ENCODE measurements around the gene HOXC11. TPM values are rescaled to one million over a fixed set of nuclear protein-coding genes. Genes with fewer than 3 reads are reported as not detected.

Gene HOXC11
- total and polyA plus RNA-seq, 2 of the 4 experiments (the other 2 are of a cell fraction) = not detected

DNA sequence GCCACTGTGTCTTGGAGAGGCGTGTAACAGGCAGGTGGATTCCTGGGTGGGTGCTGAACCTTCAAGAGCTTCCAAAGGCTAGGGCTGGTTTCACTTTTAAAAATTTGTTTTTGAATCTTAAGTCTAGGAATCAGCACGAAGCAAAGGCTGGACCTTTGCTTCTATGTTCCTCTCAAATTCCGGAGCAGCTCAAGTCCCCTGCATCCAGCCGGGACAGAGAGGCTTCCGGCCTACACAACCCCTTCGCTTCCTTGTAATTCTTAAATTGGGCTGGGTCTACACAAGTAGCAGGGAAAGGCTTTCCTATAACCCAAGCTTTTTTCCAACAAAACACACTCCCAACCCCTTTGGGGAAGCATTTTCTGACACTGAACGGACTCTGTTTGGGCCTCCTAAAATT, 9.9 kb upstream of the HOXC11 start:
- no peak overlapping the region for H2BK20ac ChIP-seq (ENCODE audit: low read depth, low read length)
- peaks cover 7% of the 10 kb centered on the region for H3K9me3 ChIP-seq (ENCODE audit: control insufficient read depth, insufficient read depth, low read length)
- no peak overlapping the region for H3K14ac ChIP-seq (replicated peaks; ENCODE audit: low read depth, low read length)
- in situ Hi-C loops (cut with MboI; ENCODE audit: low sequenced_read_pairs) (no loop called here), intact Hi-C loops (cut with micrococcal nuclease) (no loop called here), dilution Hi-C loops (cut with HindIII; ENCODE audit: low sequenced_read_pairs, unreplicated experiment) (no loop called here)
- ChIA-PET POLR2A (ENCODE audit: unreplicated experiment) (no interaction called here), CTCF (no interaction called here)
- no peak overlapping the region for H3K18ac ChIP-seq (ENCODE audit: low read depth, low read length)
- no peak for DNase-seq
- ATAC-seq (ENCODE audit: low read depth) = no peak
- H3K4me2 ChIP-seq (ENCODE audit: low read depth, low read length) = no peak overlapping the region
- no peak overlapping the region for H2BK120ac ChIP-seq (ENCODE audit: low read depth, low read length)
- peaks cover 93% of the 10 kb centered on the region for H3K27me3 ChIP-seq (ENCODE audit: control insufficient read depth, insufficient read depth, low read length)
- H3K36me3 ChIP-seq (ENCODE audit: control insufficient read depth, insufficient read depth, low read length) = no peaks in the 10 kb centered on the region
- no peak overlapping the region for H2BK15ac ChIP-seq (ENCODE audit: low read depth, low read length)
- TF ChIP-seq MAZ (IDR thresholded peaks at IDR 0.05; ENCODE audit: borderline replicate concordance, low read depth, low read length) (no peak), RAD21 (IDR thresholded peaks at IDR 0.05; ENCODE audit: low read length) (no peak), MXI1 (IDR thresholded peaks at IDR 0.05; ENCODE audit: borderline replicate concordance, low read depth, low read length) (no peak), MAFK (IDR thresholded peaks at IDR 0.05; ENCODE audit: low read depth, low read length) (no peak), FOS (IDR thresholded peaks at IDR 0.05; ENCODE audit: low read depth, low read length) (no peak), ELK1 (IDR thresholded peaks at IDR 0.05; ENCODE audit: borderline replicate concordance, low read depth, low read length) (no peak), SMC3 (IDR thresholded peaks at IDR 0.05; ENCODE audit: low read depth, low read length) (no peak), RCOR1 (IDR thresholded peaks at IDR 0.05; ENCODE audit: insufficient replicate concordance, low read length) (no peak), RFX5 (IDR thresholded peaks at IDR 0.05; ENCODE audit: low read depth, low read length) (no peak), POLR2A (IDR thresholded peaks at IDR 0.05; ENCODE audit: low read depth, low read length) (no peak), USF2 (IDR thresholded peaks at IDR 0.05; ENCODE audit: low read depth, low read length) (no peak), BHLHE40 (IDR thresholded peaks at IDR 0.05; ENCODE audit: low read depth, low read length) (no peak), CEBPB (IDR thresholded peaks at IDR 0.05; ENCODE audit: low read depth, low read length) (no peak), CHD1 (IDR thresholded peaks at IDR 0.05; ENCODE audit: low read depth, low read length) (no peak), NFE2L2 (IDR thresholded peaks at IDR 0.05; ENCODE audit: low read depth, low read length) (no peak)
- TF ChIP-seq, protein P1, sequence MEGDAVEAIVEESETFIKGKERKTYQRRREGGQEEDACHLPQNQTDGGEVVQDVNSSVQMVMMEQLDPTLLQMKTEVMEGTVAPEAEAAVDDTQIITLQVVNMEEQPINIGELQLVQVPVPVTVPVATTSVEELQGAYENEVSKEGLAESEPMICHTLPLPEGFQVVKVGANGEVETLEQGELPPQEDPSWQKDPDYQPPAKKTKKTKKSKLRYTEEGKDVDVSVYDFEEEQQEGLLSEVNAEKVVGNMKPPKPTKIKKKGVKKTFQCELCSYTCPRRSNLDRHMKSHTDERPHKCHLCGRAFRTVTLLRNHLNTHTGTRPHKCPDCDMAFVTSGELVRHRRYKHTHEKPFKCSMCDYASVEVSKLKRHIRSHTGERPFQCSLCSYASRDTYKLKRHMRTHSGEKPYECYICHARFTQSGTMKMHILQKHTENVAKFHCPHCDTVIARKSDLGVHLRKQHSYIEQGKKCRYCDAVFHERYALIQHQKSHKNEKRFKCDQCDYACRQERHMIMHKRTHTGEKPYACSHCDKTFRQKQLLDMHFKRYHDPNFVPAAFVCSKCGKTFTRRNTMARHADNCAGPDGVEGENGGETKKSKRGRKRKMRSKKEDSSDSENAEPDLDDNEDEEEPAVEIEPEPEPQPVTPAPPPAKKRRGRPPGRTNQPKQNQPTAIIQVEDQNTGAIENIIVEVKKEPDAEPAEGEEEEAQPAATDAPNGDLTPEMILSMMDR (conservative IDR thresholded peaks at IDR 0.05; ENCODE audit: low read depth, low read length) = no peak
- no TSS peak for BruUV-seq (replicated peaks)
- H3K4me3 ChIP-seq (ENCODE audit: insufficient read depth, low read depth, low read length) = no peak overlapping the region
- no peak overlapping the region for H2AK9ac ChIP-seq (replicated peaks; ENCODE audit: low read depth, low read length, poor library complexity)
- H2BK5ac ChIP-seq (ENCODE audit: low read depth, low read length, poor library complexity, severe bottlenecking) = no peak overlapping the region
- no peaks in the 10 kb centered on the region for H4K20me1 ChIP-seq (ENCODE audit: insufficient read depth, low read length)
- H2AK5ac ChIP-seq (ENCODE audit: low read depth, low read length) = no peak overlapping the region
- no peak overlapping the region for H4K91ac ChIP-seq (ENCODE audit: insufficient read depth, low read depth, low read length)
- WGBS, 2 experiments (ENCODE audit: extremely low coverage in 2 of 2, insufficient read length in 1 of 2) = no CpG with 5 or more reads among the region's 7 CpGs
- H4K8ac ChIP-seq (ENCODE audit: low read depth in 2 of 2, low read length in 2 of 2) = no peak overlapping the region
- no peaks in the 10 kb centered on the region for H3K9me1 ChIP-seq (ENCODE audit: insufficient read depth, low read length)
- no peak overlapping the region for H3K9ac ChIP-seq (ENCODE audit: low read depth, low read length)
- H3K27ac ChIP-seq (ENCODE audit: insufficient read depth, low read length) = no peak overlapping the region
- H3K56ac ChIP-seq (ENCODE audit: extremely low read depth, insufficient read depth, low read length) = no peak overlapping the region
- H2AFZ ChIP-seq (replicated peaks; ENCODE audit: low read length, poor library complexity) = no peak overlapping the region
- no peak overlapping the region for H3K4ac ChIP-seq (ENCODE audit: low read depth, low read length)
- H3K4me1 ChIP-seq (ENCODE audit: control insufficient read depth, insufficient read depth, low read length) = no peaks in the 10 kb centered on the region
- no peak overlapping the region for H3K23ac ChIP-seq (ENCODE audit: low read depth, low read length)
- no peaks in the 10 kb centered on the region for H3K79me1 ChIP-seq (ENCODE audit: low read depth in 1 of 2, low read length in 2 of 2)
- H4K5ac ChIP-seq (ENCODE audit: low read depth, low read length) = no peak overlapping the region
